Pancreas (tissue), 10 donors: ENCODE measurements around the gene UVRAG. TPM values are rescaled to one million over a fixed set of nuclear protein-coding genes. Genes with fewer than 3 reads are reported as not detected.
A peak's percentile ranks its signal among the peaks of the same experiment; 100 is the strongest.

Experiments
- ATAC-seq, 4 donors: fragments of 200-7000 bp; cut with Tn5 transposase; one replicate each; pipeline versions ENCODE4 v1.8.0 to v1.9.1; 2020; ENCODE audit warnings: mild to moderate bottlenecking in 4 of 4, moderate library complexity in 4 of 4
- DNase-seq, 6 donors: peaks; one replicate each; pipeline ENCODE4 v3.0.0-alpha.2; 2020
- FAIRE-seq: peaks from 2 replicates; lab custom pipeline; 2012; peaks lifted over from hg19 to GRCh38; lab: Jason Lieb, UNC
- H3K27ac ChIP-seq, 4 donors: fragments of 200-600 bp; sonication (generic); 1 replicate in 3 of 4; 2 replicates in 1 of 4; pipeline versions ENCODE4 v1.5.0 to v1.8.0; 2020
- H3K27me3 ChIP-seq, 4 donors: fragments of 200-600 bp; one replicate each; pipeline ENCODE4 v1.8.0; 2021
- H3K36me3 ChIP-seq, 3 donors: fragments of 200-600 bp; sonication (generic) in 1 of 3; one replicate each; pipeline versions ENCODE4 v1.5.0 to v1.8.0; 2020 to 2021
- H3K4me1 ChIP-seq, 3 donors: fragments of 200-600 bp; one replicate each; pipeline ENCODE4 v1.8.0; 2021
- H3K4me3 ChIP-seq, 4 donors: fragments of 200-600 bp; sonication (generic) in 2 of 4; one replicate each; pipeline versions ENCODE4 v1.5.0 to v1.8.0; 2020 to 2021
- H3K9me3 ChIP-seq, 4 donors: fragments of 200-600 bp; one replicate each; pipeline ENCODE4 v1.8.0; 2021
- WGBS, 2 donors: extraction: QIAGEN DNeasy Blood & Tissue Kit; methylation state at CpG; one replicate each; pipeline ENCODE4 v1.1.7; 2013; 5-methylcytosine and 5-hydroxymethylcytosine counted together
- intact Hi-C, 3 donors: fragments of 100-400 bp; cut with DNase I; formaldehyde crosslinking; loops; one replicate each; pipeline versions ENCODE4 v1.11.1 to v1.14.2; 2022
- polyA plus RNA-seq, 2 donors: library from polyadenylated mRNA; stranded (reverse); fragments of 200-250 nt; gene quantifications; one replicate each; pipeline ENCODE4 v1.2.3, GENCODE V29; 2013
- total RNA-seq, 6 donors: library from RNA; stranded (reverse); fragmentation: NEBNext Ultra II Directional in 4 of 6; extraction: Animal tissue kit (Norgen Biotek cat#: 25700) in 4 of 6; gene quantifications; one replicate each; pipeline versions ENCODE4 v1.2.1 to v1.2.4, GENCODE V29; 2021 to 2023
- TF ChIP-seq, protein P1 (sequence below), 4 donors: fragments of 200-600 bp; sonication (generic) in 3 of 4; IDR thresholded peaks; one replicate each; pipeline versions ENCODE4 v1.5.0 to v1.8.0; 2021; ENCODE audit warnings: antibody characterized with exemption in 4 of 4
- donor health status: healthy with polysubstance abuse.
- donor health status: DM: no; HTN: no; CAD: no; lungs with moderate emphysema.
- donor health status: DM: no; HTN: no; CAD: no.
- donor health status: control.
- donor health status: control.
- donor health status: Bipolar disorder and iron deficiency.
- donor health status: DM: yes; HTN: yes; CAD: no.
- donor health status: DM: no; HTN: no; CAD: no.
- donor health status: DM: no; HTN: no; CAD: no.
- donor health status: DM: yes; HTN: yes; CAD: no.

UVRAG gene
- total and polyA plus RNA-seq, 8 donors = 3.3 to 17.2 (median 7.6) TPM

DNA sequence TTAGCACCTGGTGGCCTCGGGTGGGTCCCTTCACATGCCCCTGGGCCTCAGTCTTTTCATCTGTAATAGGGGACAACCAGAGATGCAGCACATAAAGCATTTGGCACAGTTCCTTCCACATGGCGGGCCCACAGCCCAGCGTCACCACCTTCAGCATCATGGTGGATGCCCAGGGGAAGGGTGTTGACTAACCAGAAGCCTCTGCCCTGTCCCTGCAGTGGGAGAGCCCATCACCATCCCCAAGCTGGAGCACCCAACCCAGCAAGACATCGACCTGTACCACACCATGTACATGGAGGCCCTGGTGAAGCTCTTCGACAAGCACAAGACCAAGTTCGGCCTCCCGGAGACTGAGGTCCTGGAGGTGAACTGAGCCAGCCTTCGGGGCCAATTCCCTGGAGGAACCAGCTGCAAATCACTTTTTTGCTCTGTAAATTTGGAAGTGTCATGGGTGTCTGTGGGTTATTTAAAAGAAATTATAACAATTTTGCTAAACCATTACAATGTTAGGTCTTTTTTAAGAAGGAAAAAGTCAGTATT, 14.8 kb upstream of the UVRAG start:
- Histone ChIP-seq H3K9me3 (no peaks in the 10 kb centered on the region), H3K27me3 (no peaks in the 10 kb centered on the region), H3K27ac (no peak overlapping the region), H3K4me1 (peaks cover 0 to 11% (median 6%) of the 10 kb centered on the region in 3 donors), H3K4me3 (no peak overlapping the region), H3K36me3 (no peaks in the 10 kb centered on the region)
- ATAC-seq (no peak), DNase-seq (peak in 1 of 6 donors; percentile 48), FAIRE-seq (no peak)
- WGBS, 2 donors = 97 to 98% methylated on average over 8 of the region's 8 CpGs
- intact Hi-C loops = loop anchor here in 2 of 3 donors (5.0 to 10.0 kb wide), 2 partner anchors 65 to 67 kb away; no protein-coding TSS in a partner anchor
- TF ChIP-seq, protein P1, sequence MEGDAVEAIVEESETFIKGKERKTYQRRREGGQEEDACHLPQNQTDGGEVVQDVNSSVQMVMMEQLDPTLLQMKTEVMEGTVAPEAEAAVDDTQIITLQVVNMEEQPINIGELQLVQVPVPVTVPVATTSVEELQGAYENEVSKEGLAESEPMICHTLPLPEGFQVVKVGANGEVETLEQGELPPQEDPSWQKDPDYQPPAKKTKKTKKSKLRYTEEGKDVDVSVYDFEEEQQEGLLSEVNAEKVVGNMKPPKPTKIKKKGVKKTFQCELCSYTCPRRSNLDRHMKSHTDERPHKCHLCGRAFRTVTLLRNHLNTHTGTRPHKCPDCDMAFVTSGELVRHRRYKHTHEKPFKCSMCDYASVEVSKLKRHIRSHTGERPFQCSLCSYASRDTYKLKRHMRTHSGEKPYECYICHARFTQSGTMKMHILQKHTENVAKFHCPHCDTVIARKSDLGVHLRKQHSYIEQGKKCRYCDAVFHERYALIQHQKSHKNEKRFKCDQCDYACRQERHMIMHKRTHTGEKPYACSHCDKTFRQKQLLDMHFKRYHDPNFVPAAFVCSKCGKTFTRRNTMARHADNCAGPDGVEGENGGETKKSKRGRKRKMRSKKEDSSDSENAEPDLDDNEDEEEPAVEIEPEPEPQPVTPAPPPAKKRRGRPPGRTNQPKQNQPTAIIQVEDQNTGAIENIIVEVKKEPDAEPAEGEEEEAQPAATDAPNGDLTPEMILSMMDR (IDR thresholded peaks at IDR 0.05) = no peak

DNA sequence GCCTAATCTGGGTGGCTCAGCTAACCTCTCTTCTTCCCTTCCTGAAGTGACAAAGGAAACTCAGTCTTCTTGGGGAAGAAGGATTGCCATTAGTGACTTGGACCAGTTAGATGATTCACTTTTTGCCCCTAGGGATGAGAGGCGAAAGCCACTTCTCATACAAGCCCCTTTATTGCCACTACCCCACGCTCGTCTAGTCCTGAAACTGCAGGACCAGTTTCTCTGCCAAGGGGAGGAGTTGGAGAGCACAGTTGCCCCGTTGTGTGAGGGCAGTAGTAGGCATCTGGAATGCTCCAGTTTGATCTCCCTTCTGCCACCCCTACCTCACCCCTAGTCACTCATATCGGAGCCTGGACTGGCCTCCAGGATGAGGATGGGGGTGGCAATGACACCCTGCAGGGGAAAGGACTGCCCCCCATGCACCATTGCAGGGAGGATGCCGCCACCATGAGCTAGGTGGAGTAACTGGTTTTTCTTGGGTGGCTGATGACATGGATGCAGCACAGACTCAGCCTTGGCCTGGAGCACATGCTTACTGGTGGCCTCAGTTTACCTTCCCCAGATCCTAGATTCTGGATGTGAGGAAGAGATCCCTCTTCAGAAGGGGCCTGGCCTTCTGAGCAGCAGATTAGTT, 14.2 kb upstream of the UVRAG start:
- no peaks in the 10 kb centered on the region for H3K36me3 ChIP-seq
- FAIRE-seq (no peak), ATAC-seq (no peak), DNase-seq (peak in 1 of 6 donors; percentile 24)
- no peaks in the 10 kb centered on the region for H3K9me3 ChIP-seq
- peaks cover 0 to 4% (median 3%) of the 10 kb centered on the region in 3 donors for H3K4me1 ChIP-seq
- TF ChIP-seq, protein P1 (IDR thresholded peaks at IDR 0.05) = no peak
- WGBS, 2 donors = 68 to 77% methylated on average over 6 of the region's 6 CpGs
- H3K27me3 ChIP-seq = no peaks in the 10 kb centered on the region
- H3K27ac ChIP-seq = no peak overlapping the region
- intact Hi-C loops = loop anchor here in 2 of 3 donors (5.0 to 10.0 kb wide), 2 partner anchors 64 to 66 kb away; no protein-coding TSS in a partner anchor
- H3K4me3 ChIP-seq = no peak overlapping the region

DNA sequence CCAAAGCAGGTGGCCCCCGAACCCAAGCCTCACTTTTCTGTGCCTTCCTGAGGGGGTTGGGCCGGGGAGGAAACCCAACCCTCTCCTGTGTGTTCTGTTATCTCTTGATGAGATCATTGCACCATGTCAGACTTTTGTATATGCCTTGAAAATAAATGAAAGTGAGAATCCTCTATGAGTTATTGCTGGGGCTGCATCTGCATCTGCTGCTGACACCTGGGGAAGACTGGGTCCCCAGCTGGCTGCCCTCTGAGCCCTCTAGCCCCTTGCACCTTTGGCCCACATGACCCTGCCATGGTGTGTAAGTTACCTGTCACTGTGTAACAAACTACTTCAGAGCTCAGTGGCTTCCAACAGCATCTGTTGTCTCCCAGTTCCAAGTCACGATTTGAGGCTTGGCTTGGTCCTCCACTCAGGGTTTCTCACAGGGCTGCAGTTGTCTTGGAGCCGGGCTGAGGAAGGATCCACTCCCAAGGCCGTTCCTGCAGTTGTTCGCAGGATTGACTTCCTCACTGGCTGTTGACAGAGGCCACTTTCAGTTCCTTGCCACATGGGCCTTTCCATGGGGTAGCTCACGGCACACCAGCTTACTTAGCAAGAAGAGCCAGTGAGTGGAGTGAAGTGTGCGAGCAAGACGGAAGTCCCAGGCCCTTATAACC, 13.5 kb upstream of the UVRAG start:
- Histone ChIP-seq H3K4me3 (no peak overlapping the region), H3K9me3 (no peaks in the 10 kb centered on the region), H3K4me1 (no peaks in the 10 kb centered on the region), H3K27ac (no peak overlapping the region), H3K27me3 (no peaks in the 10 kb centered on the region), H3K36me3 (no peaks in the 10 kb centered on the region)
- peak in 2 of 4 donors; percentile 26 to 60 for ATAC-seq
- intact Hi-C loops = loop anchor here in 2 of 3 donors (5.0 to 10.0 kb wide), 2 partner anchors 63 to 66 kb away; no protein-coding TSS in a partner anchor
- DNase-seq = peak in 1 of 6 donors; percentile 21
- FAIRE-seq = no peak
- TF ChIP-seq, protein P1 (IDR thresholded peaks at IDR 0.05) = no peak
- 86 to 91% methylated on average over 9 of the region's 9 CpGs for whole genome bisulfite sequencing, 2 donors

DNA sequence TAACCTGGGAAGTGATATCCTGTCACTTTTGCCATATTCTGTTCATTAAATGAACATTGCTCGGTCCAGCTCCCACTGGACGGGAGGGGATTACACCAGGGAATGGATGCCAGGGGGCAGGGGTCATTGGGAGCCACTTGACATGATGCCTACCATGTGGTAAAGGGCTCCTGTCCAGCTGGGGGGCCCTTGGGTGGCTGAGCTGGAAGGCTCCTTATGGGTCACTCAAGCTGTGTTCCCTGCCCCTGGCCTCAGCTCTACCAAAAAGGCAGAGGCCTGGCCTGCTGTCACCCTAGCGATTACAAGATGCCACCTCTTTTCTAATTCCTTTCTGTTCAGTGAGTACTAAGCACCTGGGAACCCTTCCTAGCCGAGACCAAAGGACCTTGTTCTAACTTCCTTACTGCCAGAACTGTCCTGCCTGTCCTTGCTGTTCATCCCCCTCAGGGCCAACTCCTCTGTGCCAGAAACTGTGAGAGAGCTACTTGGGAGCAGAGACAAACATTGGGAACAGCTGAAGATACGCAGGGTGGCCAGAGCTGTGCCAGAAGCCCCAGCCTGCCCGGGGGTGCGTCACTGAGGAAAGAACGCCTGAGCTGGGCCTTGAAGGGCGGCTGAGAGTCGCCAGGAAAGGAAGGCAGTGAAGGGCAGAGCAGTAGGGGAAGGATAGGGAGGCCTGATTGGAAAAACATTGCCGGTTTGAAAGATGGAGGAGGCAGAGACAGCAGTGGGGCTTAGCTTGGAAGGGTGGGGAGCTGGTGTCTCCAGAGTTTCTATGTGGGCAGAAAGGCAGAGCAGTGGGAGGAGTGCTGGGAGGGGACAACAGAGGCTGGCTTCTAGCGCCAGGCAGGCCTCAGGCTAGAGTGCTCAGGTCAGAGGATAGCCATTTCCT, 12.7 kb upstream of the UVRAG start:
- 85 to 95% methylated on average over 12 of the region's 12 CpGs for WGBS, 2 donors
- no peak overlapping the region for H3K27ac ChIP-seq
- no peaks in the 10 kb centered on the region for H3K27me3 ChIP-seq
- no peaks in the 10 kb centered on the region for H3K9me3 ChIP-seq
- DNase-seq (peak in 1 of 6 donors; percentile 42), ATAC-seq (no peak), FAIRE-seq (no peak)
- TF ChIP-seq, protein P1 (IDR thresholded peaks at IDR 0.05) = no peak
- no peak overlapping the region for H3K4me3 ChIP-seq
- no peaks in the 10 kb centered on the region for H3K4me1 ChIP-seq
- no peaks in the 10 kb centered on the region for H3K36me3 ChIP-seq
- intact Hi-C loops = loop anchor here in 2 of 3 donors (5.0 to 10.0 kb wide), 2 partner anchors 63 to 65 kb away; no protein-coding TSS in a partner anchor
